HUES48 (cell line): ENCODE results near the gene LRG1.

Experiments used
- H3K27ac ChIP-seq: one replicate; pipeline ENCODE4 v1.7.0; 2013; ENCODE audit warnings: low read depth, low read length, inconsistent platforms
- H3K27me3 ChIP-seq: 2 replicates; pipeline ENCODE4 v1.6.1; 2013; ENCODE audit warnings: mild to moderate bottlenecking, low read length; ENCODE audit not compliant: control insufficient read depth, insufficient read depth
- H3K36me3 ChIP-seq: 2 replicates; pipeline ENCODE4 v1.6.1; 2013; ENCODE audit warnings: low read length; ENCODE audit not compliant: control insufficient read depth, insufficient read depth
- H3K4me1 ChIP-seq: 2 replicates; pipeline ENCODE4 v1.6.1; 2013; ENCODE audit warnings: mild to moderate bottlenecking, low read length; ENCODE audit not compliant: control insufficient read depth, insufficient read depth
- H3K4me3 ChIP-seq: 2 replicates; pipeline ENCODE4 v1.5.1; 2013; ENCODE audit warnings: mild to moderate bottlenecking, low read depth, low read length
- H3K9ac ChIP-seq: 2 replicates; pipeline ENCODE4 v1.6.1; 2013; ENCODE audit warnings: mild to moderate bottlenecking, low read depth, low read length, moderate library complexity
- H3K9me3 ChIP-seq: 2 replicates; pipeline ENCODE4 v1.6.1; 2013; ENCODE audit warnings: low read length; ENCODE audit not compliant: control insufficient read depth, insufficient read depth

The LRG1 gene

GRCh38 chr19:4522291-4523002, 17.4 kb downstream of the LRG1 start:
- H3K27me3 ChIP-seq, result peaks cover 14% of the 10 kb centered on the region
- H3K4me3 ChIP-seq, result no peak overlapping the region
- no peaks in the 10 kb centered on the region for H3K4me1 ChIP-seq
- H3K9me3 ChIP-seq, result no peaks in the 10 kb centered on the region
- no peaks in the 10 kb centered on the region for H3K36me3 ChIP-seq
- no peak overlapping the region for H3K9ac ChIP-seq
- no peak overlapping the region for H3K27ac ChIP-seq

- no peaks in the 10 kb centered on the region for H3K4me1 ChIP-seq
- H3K9ac ChIP-seq, result no peak overlapping the region
- H3K36me3 ChIP-seq, result no peaks in the 10 kb centered on the region
These were observed 18.0 kb downstream of the LRG1 start for GRCh38 chr19:4521888-4522242.

GRCh38 chr19:4521170-4521887, 18.5 kb downstream of the LRG1 start:
- H3K9me3 ChIP-seq, result no peaks in the 10 kb centered on the region
- H3K27me3 ChIP-seq, result peaks cover 14% of the 10 kb centered on the region
- no peak overlapping the region for H3K4me3 ChIP-seq

More at GRCh38 chr19:4521888-4522242, 18.0 kb downstream of the LRG1 start:
- Histone ChIP-seq H3K27me3 (peaks cover 14% of the 10 kb centered on the region), H3K27ac (no peak overlapping the region), H3K4me3 (no peak overlapping the region), H3K9me3 (no peaks in the 10 kb centered on the region)

GRCh38 chr19:4519521-4520277, 20.1 kb downstream of the LRG1 start:
- H3K9me3 ChIP-seq, result no peaks in the 10 kb centered on the region
- H3K27me3 ChIP-seq, result peaks cover 14% of the 10 kb centered on the region
- H3K9ac ChIP-seq, result no peak overlapping the region
- no peak overlapping the region for H3K4me3 ChIP-seq
- no peak overlapping the region for H3K27ac ChIP-seq
- no peaks in the 10 kb centered on the region for H3K4me1 ChIP-seq
- H3K36me3 ChIP-seq, result no peaks in the 10 kb centered on the region

More at GRCh38 chr19:4521170-4521887, 18.5 kb downstream of the LRG1 start:
- no peaks in the 10 kb centered on the region for H3K36me3 ChIP-seq
- H3K27ac ChIP-seq, result no peak overlapping the region
- H3K4me1 ChIP-seq, result no peaks in the 10 kb centered on the region
- no peak overlapping the region for H3K9ac ChIP-seq

GRCh38 chr19:4519172-4519496, 20.7 kb downstream of the LRG1 start:
- Histone ChIP-seq H3K27ac (no peak overlapping the region), H3K9ac (no peak overlapping the region), H3K36me3 (no peaks in the 10 kb centered on the region), H3K27me3 (peaks cover 15% of the 10 kb centered on the region), H3K4me3 (no peak overlapping the region), H3K9me3 (no peaks in the 10 kb centered on the region), H3K4me1 (no peaks in the 10 kb centered on the region)

- no peaks in the 10 kb centered on the region for H3K9me3 ChIP-seq
- H3K27ac ChIP-seq, result no peak within 1 kb of the TSS
- no peak within 1 kb of the TSS for H3K4me3 ChIP-seq
- no peak within 1 kb of the TSS for H3K9ac ChIP-seq
- H3K4me1 ChIP-seq, result no peaks in the 10 kb centered on the region
- no peaks in the 10 kb centered on the region for H3K36me3 ChIP-seq
- H3K27me3 ChIP-seq, result peaks cover 21% of the 10 kb centered on the region
These were observed 21.3 kb downstream of the LRG1 start, which contains the start of gene PLIN4 for GRCh38 chr19:4518345-4519171. Gene PLIN4, minus strand, starts transcription at chr19:4518486. Its CDS starts 214 bp downstream, at chr19:4518272.

- peaks cover 30% of the 10 kb centered on the region for H3K27me3 ChIP-seq
- H3K36me3 ChIP-seq, result no peaks in the 10 kb centered on the region
- H3K9me3 ChIP-seq, result no peaks in the 10 kb centered on the region
- no peaks in the 10 kb centered on the region for H3K4me1 ChIP-seq
- no peak overlapping the region for H3K4me3 ChIP-seq
- no peak overlapping the region for H3K27ac ChIP-seq
- H3K9ac ChIP-seq, result no peak overlapping the region
These were observed 22.3 kb downstream of the LRG1 start for GRCh38 chr19:4517451-4518057.

GRCh38 chr19:4516939-4517300, 22.9 kb downstream of the LRG1 start:
- peaks cover 37% of the 10 kb centered on the region for H3K27me3 ChIP-seq
- no peak overlapping the region for H3K27ac ChIP-seq
- H3K4me1 ChIP-seq, result no peaks in the 10 kb centered on the region
- no peaks in the 10 kb centered on the region for H3K36me3 ChIP-seq
- H3K4me3 ChIP-seq, result no peak overlapping the region
- no peaks in the 10 kb centered on the region for H3K9me3 ChIP-seq
- no peak overlapping the region for H3K9ac ChIP-seq

GRCh38 chr19:4516199-4516938, 23.5 kb downstream of the LRG1 start:
- peaks cover 41% of the 10 kb centered on the region for H3K27me3 ChIP-seq
- no peak overlapping the region for H3K9ac ChIP-seq
- no peak overlapping the region for H3K4me3 ChIP-seq
- H3K27ac ChIP-seq, result no peak overlapping the region
- no peaks in the 10 kb centered on the region for H3K9me3 ChIP-seq
- H3K4me1 ChIP-seq, result no peaks in the 10 kb centered on the region
- H3K36me3 ChIP-seq, result no peaks in the 10 kb centered on the region

- Histone ChIP-seq H3K4me3 (no peak overlapping the region), H3K9ac (no peak overlapping the region), H3K36me3 (no peaks in the 10 kb centered on the region)
These were observed 24.1 kb downstream of the LRG1 start for GRCh38 chr19:4515732-4516131.

More at GRCh38 chr19:4515732-4516131, 24.1 kb downstream of the LRG1 start:
- Histone ChIP-seq H3K27ac (no peak overlapping the region), H3K9me3 (no peaks in the 10 kb centered on the region), H3K27me3 (peaks cover 43% of the 10 kb centered on the region), H3K4me1 (no peaks in the 10 kb centered on the region)
